GM12878 (cell line): ENCODE measurements around the gene SEMA3C.

ENCODE experiments used
- CTCF ChIP-seq, 3 experiments: IDR thresholded peaks in 2 of 3; conservative IDR thresholded peaks in 1 of 3; 2 replicates each; pipeline ENCODE4 v1.5.1; 2011; ENCODE audit warnings: low read depth in 3 of 3, low read length in 3 of 3, mild to moderate bottlenecking in 3 of 3, control low read depth in 2 of 3, moderate library complexity in 2 of 3, inconsistent platforms in 1 of 3, mixed read lengths in 1 of 3; ENCODE audit not compliant: control insufficient read depth in 2 of 3, insufficient read depth in 1 of 3; ENCODE audit errors: extremely low read depth in 1 of 3
- MXI1 ChIP-seq: fragments of 150-350 bp; IDR thresholded peaks from 2 replicates; pipeline ENCODE4 v1.6.1; 2011; ENCODE audit warnings: low read depth, mild to moderate bottlenecking, inconsistent platforms, low read length, improper control_type of control experiment
- NBN ChIP-seq: fragments of 450-650 bp; IDR thresholded peaks from 2 replicates; pipeline ENCODE4 v1.6.1; 2016
- RBBP5 ChIP-seq: fragments of 200-600 bp; sonication (generic); conservative IDR thresholded peaks from 2 replicates; pipeline ENCODE4 v1.6.1; 2016
- ZBTB11 ChIP-seq: fragments of 450-650 bp; formaldehyde crosslinking; IDR thresholded peaks from 2 replicates; pipeline ENCODE4 v1.5.0; 2022; ENCODE audit warnings: mild to moderate bottlenecking, missing genetic modification characterization

GRCh38 chr7:80827239-80827633 is 91.6 kb downstream of the SEMA3C start:
- TF ChIP-seq RBBP5 (no peak), MXI1 (no peak), ZBTB11 (CRISPR knock-in tag) (no peak), CTCF (IDR thresholded peaks at IDR 0.05 in 2 of 3, conservative IDR thresholded peaks at IDR 0.05 in 1 of 3; ENCODE audit: control insufficient read depth in 2 of 3, extremely low read depth in 1 of 3, insufficient read depth in 1 of 3, low read depth in 3 of 3, low read length in 3 of 3) (no peak), NBN (no peak)
